ENCODE data around the gene THPO.
"Not testable (repeated sequence)": the region's sequence is repeated elsewhere in the genome, so short reads cannot be mapped to it uniquely, and the experiment has no call there.

Gene THPO

GRCh38 chr3:184347321-184348056 lies 30.5 kb downstream of the THPO start:
- no peak for FAIRE-seq

- FAIRE-seq, result no peak
Measured at GRCh38 chr3:184346480-184347190, 31.4 kb downstream of the THPO start.

- FAIRE-seq, result no peak
Measured at GRCh38 chr3:184345317-184346144, 32.5 kb downstream of the THPO start.

- no peak for FAIRE-seq
Measured at GRCh38 chr3:184344579-184345316, 33.3 kb downstream of the THPO start.

- FAIRE-seq, result no peak
Measured at GRCh38 chr3:184343200-184343876, 34.7 kb downstream of the THPO start.

- no peak for FAIRE-seq
Measured at GRCh38 chr3:184341925-184342324, 36.1 kb downstream of the THPO start.

GRCh38 chr3:184339451-184340135 lies 38.4 kb downstream of the THPO start:
- not testable (repeated sequence) for FAIRE-seq

GRCh38 chr3:184339001-184339400 lies 39.0 kb downstream of the THPO start:
- no peak for FAIRE-seq

GRCh38 chr3:184338511-184338945 lies 39.5 kb downstream of the THPO start:
- FAIRE-seq, result no peak

GRCh38 chr3:184337981-184338380 lies 40.0 kb downstream of the THPO start:
- FAIRE-seq, result no peak

- no peak for FAIRE-seq
Measured at GRCh38 chr3:184337399-184337714, 40.6 kb downstream of the THPO start, which contains the start of gene FAM131A. Gene FAM131A, plus strand, starts transcription at chr3:184337600. Its CDS starts 31 bp downstream, at chr3:184337631.

GRCh38 chr3:184336547-184337398 lies 41.2 kb downstream of the THPO start:
- FAIRE-seq, result no peak

- no peak for FAIRE-seq
Measured at GRCh38 chr3:184335661-184336546, 42.1 kb downstream of the THPO start.

GRCh38 chr3:184335291-184335660 lies 42.7 kb downstream of the THPO start:
- no peak for FAIRE-seq

GRCh38 chr3:184334470-184335158 lies 43.4 kb downstream of the THPO start:
- no peak for FAIRE-seq

GRCh38 chr3:184333700-184334099 lies 44.3 kb downstream of the THPO start:
- no peak for FAIRE-seq

GRCh38 chr3:184333190-184333589 lies 44.8 kb downstream of the THPO start:
- FAIRE-seq, result no peak

GRCh38 chr3:184332370-184333090 lies 45.5 kb downstream of the THPO start:
- FAIRE-seq, result no peak
